ENCODE measurements around the gene CELF2. TPM values are rescaled to one million over a fixed set of nuclear protein-coding genes. Genes with fewer than 3 reads are reported as not detected.

The CELF2 gene
- total RNA-seq, 1 donor from 2014 or later: 71.2 TPM

- intact Hi-C loops (cut with DNase I): no loop called here
- no peak for ATAC-seq
Measured at GRCh38 chr10:11381511-11381910, 363.8 kb downstream of the CELF2 start.

GRCh38 chr10:11382187-11382586 lies 364.5 kb downstream of the CELF2 start:
- intact Hi-C loops (cut with DNase I): no loop called here
- DNase-seq (ENCODE audit: missing footprints): no peak

More at GRCh38 chr10:11381511-11381910, 363.8 kb downstream of the CELF2 start:
- no peak for DNase-seq (ENCODE audit: missing footprints)

GRCh38 chr10:11386044-11386443 lies 368.4 kb downstream of the CELF2 start:
- no peak for DNase-seq (ENCODE audit: missing footprints)
- no peak for ATAC-seq
- intact Hi-C loops (cut with DNase I): no loop called here

More at GRCh38 chr10:11382187-11382586, 364.5 kb downstream of the CELF2 start:
- ATAC-seq: no peak

Measured in Right ventricle myocardium inferior (tissue), 1 donor.